Stimulated activated CD4-positive, alpha-beta T cell treated with anti-CD3 and anti-CD28 coated beads, Interleukin-12 subunit alpha, Interleukin-12 subunit beta, amount 100 ng/mL, for 48 hours (primary cell): ENCODE data around the gene RHBDD1.
A peak's percentile ranks its signal among the peaks of the same experiment; 100 is the strongest.

Source experiments
- DNase-seq, 3 donors: peaks; one replicate each; pipeline ENCODE4 v3.0.0-alpha.2; 2020; ENCODE audit warnings: low read depth in 2 of 3, low spot score in 1 of 3

The RHBDD1 gene

GRCh38 chr2:226835796-226836547 is at the start of gene RHBDD1:
Gene RHBDD1, plus strand, starts transcription at chr2:226836054. Its CDS starts 28,640 bp downstream, at chr2:226864694.
- peak; percentile 83 to 93 (median 90) for DNase-seq

GRCh38 chr2:226788064-226788463 is 47.8 kb upstream of the RHBDD1 start:
- DNase-seq = no peak

GRCh38 chr2:226788881-226789490 is 46.9 kb upstream of the RHBDD1 start:
- no peak for DNase-seq

- DNase-seq = no peak
Measured at GRCh38 chr2:226790011-226790410, 45.8 kb upstream of the RHBDD1 start.

GRCh38 chr2:226790431-226790830 is 45.4 kb upstream of the RHBDD1 start:
- DNase-seq = no peak

- DNase-seq = peak in 1 of 3 donors; percentile 33
Measured at GRCh38 chr2:226791056-226791486, 44.8 kb upstream of the RHBDD1 start.

- peak; percentile 83 to 91 (median 85) for DNase-seq
Measured at GRCh38 chr2:226791487-226792081, 44.3 kb upstream of the RHBDD1 start.

GRCh38 chr2:226792155-226792881 is 43.5 kb upstream of the RHBDD1 start:
- DNase-seq = no peak

GRCh38 chr2:226793646-226794045 is 42.2 kb upstream of the RHBDD1 start:
- DNase-seq = no peak

GRCh38 chr2:226794196-226794661 is 41.6 kb upstream of the RHBDD1 start:
- DNase-seq = no peak

- no peak for DNase-seq
Measured at GRCh38 chr2:226794751-226795171, 41.1 kb upstream of the RHBDD1 start.

GRCh38 chr2:226795281-226796011 is 40.4 kb upstream of the RHBDD1 start:
- DNase-seq = no peak

GRCh38 chr2:226796012-226796839 is 39.6 kb upstream of the RHBDD1 start:
- DNase-seq = no peak

GRCh38 chr2:226796840-226797288 is 39.0 kb upstream of the RHBDD1 start:
- DNase-seq = no peak

- DNase-seq = no peak
Measured at GRCh38 chr2:226797289-226797988, 38.4 kb upstream of the RHBDD1 start.

- DNase-seq = no peak
Measured at GRCh38 chr2:226797989-226798421, 37.8 kb upstream of the RHBDD1 start.

GRCh38 chr2:226798422-226799210 is 37.2 kb upstream of the RHBDD1 start:
- DNase-seq = no peak
